Adipocyte (in vitro differentiated cells): ENCODE data around the gene CNTN5.

Experiments
- DNase-seq: peaks from one replicate; pipeline ENCODE4 v3.0.0-alpha.2; 2015; ENCODE audit warnings: low read depth
- H3K27me3 ChIP-seq: replicated peaks from 2 replicates; pipeline ENCODE4 v1.7.0; 2013; ENCODE audit warnings: mild to moderate bottlenecking, low read length, moderate library complexity; ENCODE audit not compliant: control insufficient read depth, insufficient read depth
- H3K36me3 ChIP-seq: 2 replicates; pipeline ENCODE4 v1.7.0; 2013; ENCODE audit warnings: low read length, mild to moderate bottlenecking, moderate library complexity; ENCODE audit not compliant: control insufficient read depth, insufficient read depth, severe bottlenecking
- H3K4me1 ChIP-seq: 2 replicates; pipeline ENCODE4 v1.7.0; 2013; ENCODE audit warnings: mild to moderate bottlenecking, low read length, moderate library complexity; ENCODE audit not compliant: control insufficient read depth, insufficient read depth
- H3K4me3 ChIP-seq: 2 replicates; pipeline ENCODE4 v1.7.0; 2013; ENCODE audit warnings: mild to moderate bottlenecking, low read length, moderate library complexity
- H3K9ac ChIP-seq: 2 replicates; pipeline ENCODE4 v1.7.0; 2013; ENCODE audit warnings: mild to moderate bottlenecking, low read length, moderate library complexity
- H3K9me3 ChIP-seq: 2 replicates; pipeline ENCODE4 v1.7.0; 2013; ENCODE audit warnings: mild to moderate bottlenecking, low read length, moderate library complexity; ENCODE audit not compliant: control insufficient read depth

The CNTN5 gene

DNA sequence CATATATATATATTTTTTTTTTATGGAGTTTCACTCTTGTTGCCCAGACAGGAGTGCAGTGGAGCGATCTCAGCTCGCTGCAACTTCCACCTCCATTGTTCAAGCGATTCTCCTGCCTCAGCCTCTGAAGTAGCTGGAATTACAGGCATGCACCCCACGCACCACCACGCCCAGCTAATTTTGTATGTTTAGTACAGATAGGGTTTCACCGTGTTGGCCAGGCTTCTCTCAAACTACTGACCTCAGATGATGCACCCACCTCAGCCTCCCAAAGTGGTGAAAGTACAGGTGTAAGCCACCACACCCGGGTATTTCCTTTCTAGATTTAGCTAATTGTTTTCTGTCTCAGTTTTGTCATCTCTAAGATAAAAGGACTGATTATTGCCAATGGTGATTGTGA is 821.1 kb downstream of the CNTN5 start:
- no peaks in the 10 kb centered on the region for H3K36me3 ChIP-seq
- no peak for DNase-seq
- H3K4me1 ChIP-seq, result no peaks in the 10 kb centered on the region
- H3K9ac ChIP-seq, result no peak overlapping the region
- H3K4me3 ChIP-seq, result no peak overlapping the region
- H3K9me3 ChIP-seq, result no peaks in the 10 kb centered on the region
- no peaks in the 10 kb centered on the region for H3K27me3 ChIP-seq

DNA sequence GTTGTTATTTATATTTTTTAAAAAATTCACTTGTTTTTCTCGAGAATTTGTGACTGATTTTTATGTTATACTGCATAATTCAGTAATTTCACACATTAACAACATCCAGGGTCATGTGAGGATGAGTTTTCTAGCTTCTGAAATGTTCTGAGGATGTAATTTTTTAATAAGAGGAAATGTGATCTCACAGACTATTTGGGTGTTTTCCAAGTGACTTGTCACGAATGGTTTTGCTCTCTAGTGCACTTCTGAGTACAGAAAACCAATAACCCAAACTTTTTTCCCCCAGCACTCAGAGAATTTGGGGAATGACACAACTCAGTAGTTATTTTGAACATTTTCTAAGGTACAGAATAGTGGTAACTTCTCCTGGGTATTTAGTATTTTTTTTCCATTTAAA is 845.2 kb downstream of the CNTN5 start:
- H3K27me3 ChIP-seq, result no peaks in the 10 kb centered on the region
- H3K4me3 ChIP-seq, result no peak overlapping the region
- H3K9ac ChIP-seq, result no peak overlapping the region
- no peak for DNase-seq
- no peaks in the 10 kb centered on the region for H3K36me3 ChIP-seq
- H3K4me1 ChIP-seq, result no peaks in the 10 kb centered on the region
- no peaks in the 10 kb centered on the region for H3K9me3 ChIP-seq

DNA sequence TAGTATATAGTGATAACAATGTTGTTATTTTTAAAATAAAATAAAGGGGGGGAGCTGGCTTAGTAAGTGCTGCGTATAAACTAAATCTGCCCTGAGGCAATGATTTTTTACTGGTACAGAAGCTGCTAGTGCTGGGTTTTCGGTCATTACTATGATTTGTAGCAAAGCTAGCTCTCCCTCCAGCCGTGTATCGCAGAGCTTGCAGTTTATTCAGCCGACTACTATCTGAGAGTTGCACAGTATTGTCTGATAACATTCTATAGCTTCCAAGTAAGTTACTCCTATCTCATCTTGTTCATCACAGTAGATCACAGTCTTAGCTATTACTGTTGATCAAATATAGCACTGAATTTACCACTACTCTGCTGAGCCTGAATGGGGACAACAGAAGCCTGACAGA is 860.9 kb downstream of the CNTN5 start:
- no peak for DNase-seq
- Histone ChIP-seq H3K9ac (no peak overlapping the region), H3K9me3 (no peaks in the 10 kb centered on the region), H3K4me3 (no peak overlapping the region), H3K27me3 (no peaks in the 10 kb centered on the region), H3K4me1 (no peaks in the 10 kb centered on the region), H3K36me3 (no peaks in the 10 kb centered on the region)

DNA sequence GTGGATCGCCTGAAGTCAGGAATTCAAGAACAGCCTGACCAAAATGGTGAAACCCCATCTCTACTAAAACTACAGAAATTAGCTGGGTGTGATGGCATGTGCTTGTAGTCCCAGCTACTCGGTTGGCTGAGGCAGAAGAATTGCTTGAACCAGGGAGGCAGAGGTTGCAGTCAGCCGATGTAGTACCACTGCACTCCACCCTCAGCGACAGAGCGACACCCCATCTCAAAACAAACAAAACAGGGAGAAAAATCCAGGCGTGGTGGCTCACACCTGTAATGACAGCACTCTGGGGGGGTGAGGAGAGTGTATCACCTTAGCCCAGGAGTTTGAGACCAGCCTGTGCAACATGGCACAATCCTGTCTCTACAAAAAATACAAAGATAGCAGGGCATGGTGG is 864.0 kb downstream of the CNTN5 start:
- H3K4me3 ChIP-seq, result no peak overlapping the region
- no peak for DNase-seq
- no peaks in the 10 kb centered on the region for H3K27me3 ChIP-seq
- H3K36me3 ChIP-seq, result no peaks in the 10 kb centered on the region
- H3K9me3 ChIP-seq, result no peaks in the 10 kb centered on the region
- H3K4me1 ChIP-seq, result no peaks in the 10 kb centered on the region
- H3K9ac ChIP-seq, result no peak overlapping the region

DNA sequence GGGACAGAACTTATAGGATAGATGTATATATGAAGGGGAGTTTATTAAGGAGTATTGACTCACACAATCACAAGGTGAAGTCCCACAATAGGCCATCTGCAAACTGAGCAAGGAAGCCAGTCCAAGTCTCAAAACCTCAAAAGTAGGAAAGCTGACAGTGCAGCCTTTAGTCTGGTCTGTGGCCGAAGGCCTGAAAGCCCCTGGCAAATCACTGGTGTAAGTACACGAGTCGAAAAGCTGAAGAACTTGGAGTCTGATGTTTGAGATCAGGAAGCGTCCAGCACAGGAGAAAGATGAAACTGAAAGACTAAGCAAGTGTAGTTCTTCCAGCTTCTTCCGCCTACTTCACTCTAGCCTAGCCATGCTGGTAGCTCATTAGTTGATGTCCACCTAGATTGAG is 866.7 kb downstream of the CNTN5 start:
- Histone ChIP-seq H3K4me1 (no peaks in the 10 kb centered on the region), H3K9ac (no peak overlapping the region)

DNA sequence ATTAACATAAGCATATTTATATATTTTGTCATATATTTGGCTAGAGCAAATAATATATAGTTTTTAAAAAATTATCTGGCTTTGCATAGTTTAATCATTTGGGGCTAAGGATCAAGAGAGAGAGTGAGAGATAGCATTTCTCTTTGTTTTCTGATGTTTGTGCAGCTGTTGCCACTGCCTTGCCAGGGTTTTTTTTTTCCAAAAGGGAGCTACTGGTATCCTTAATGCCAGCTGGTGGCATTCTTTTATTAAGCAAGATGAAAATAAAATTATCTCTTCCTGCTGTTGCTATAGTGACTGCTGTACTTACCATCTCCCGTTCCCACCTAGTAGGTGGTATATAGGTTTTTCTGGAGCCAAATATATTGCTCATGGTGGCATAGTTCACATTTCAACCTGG is 873.1 kb downstream of the CNTN5 start:
- Histone ChIP-seq H3K9me3 (peaks cover 21% of the 10 kb centered on the region), H3K4me3 (no peak overlapping the region), H3K4me1 (no peaks in the 10 kb centered on the region), H3K27me3 (no peaks in the 10 kb centered on the region), H3K36me3 (no peaks in the 10 kb centered on the region), H3K9ac (no peak overlapping the region)
- DNase-seq, result no peak

More for the DNA sequence above, 866.7 kb downstream of the CNTN5 start:
- no peak for DNase-seq
- H3K4me3 ChIP-seq, result no peak overlapping the region
- H3K36me3 ChIP-seq, result no peaks in the 10 kb centered on the region
- H3K9me3 ChIP-seq, result no peaks in the 10 kb centered on the region
- no peaks in the 10 kb centered on the region for H3K27me3 ChIP-seq

DNA sequence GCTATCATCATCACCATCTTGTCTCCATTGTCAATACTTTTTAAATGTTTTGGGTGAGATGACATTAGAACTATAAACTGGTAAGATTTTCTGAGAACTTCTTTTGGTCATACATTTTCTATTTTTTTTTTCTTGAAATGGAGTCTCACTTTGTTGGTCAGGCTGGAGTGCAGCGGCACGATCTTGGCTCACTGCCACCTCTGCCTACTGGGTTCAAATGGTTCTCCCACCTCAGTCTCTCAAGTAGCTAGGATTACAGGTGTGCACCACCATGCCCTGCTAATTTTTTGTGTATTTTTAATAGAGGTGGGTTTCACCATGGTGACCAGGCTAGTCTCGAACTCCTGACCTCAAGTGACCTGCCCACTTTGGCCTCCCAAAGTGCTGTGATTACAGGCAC is 880.4 kb downstream of the CNTN5 start:
- no peaks in the 10 kb centered on the region for H3K27me3 ChIP-seq
- peaks cover 35% of the 10 kb centered on the region for H3K9me3 ChIP-seq
- H3K36me3 ChIP-seq, result no peaks in the 10 kb centered on the region
- no peak for DNase-seq
- no peak overlapping the region for H3K4me3 ChIP-seq
- no peak overlapping the region for H3K9ac ChIP-seq
- no peaks in the 10 kb centered on the region for H3K4me1 ChIP-seq

DNA sequence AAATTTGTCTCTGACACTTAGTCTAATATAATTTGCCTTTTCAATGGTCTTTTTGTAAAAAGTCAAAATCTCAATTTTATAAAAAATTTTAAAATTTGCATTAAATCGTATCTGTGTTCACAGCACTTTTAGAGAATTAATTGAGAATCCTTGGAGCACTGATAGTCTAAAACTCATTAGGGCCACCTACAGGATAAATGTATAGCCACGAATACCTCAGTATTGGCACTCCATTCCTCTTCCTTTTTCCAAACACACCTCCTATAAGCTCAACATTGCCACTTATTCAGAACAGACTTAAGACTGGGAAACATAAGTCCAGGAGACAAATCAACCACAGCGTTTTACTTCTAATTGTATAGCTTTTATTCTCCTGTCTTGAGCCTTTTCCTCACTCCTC is 890.4 kb downstream of the CNTN5 start:
- Histone ChIP-seq H3K9me3 (no peaks in the 10 kb centered on the region), H3K4me1 (no peaks in the 10 kb centered on the region), H3K9ac (no peak overlapping the region), H3K4me3 (no peak overlapping the region), H3K27me3 (no peaks in the 10 kb centered on the region), H3K36me3 (no peaks in the 10 kb centered on the region)
- no peak for DNase-seq

DNA sequence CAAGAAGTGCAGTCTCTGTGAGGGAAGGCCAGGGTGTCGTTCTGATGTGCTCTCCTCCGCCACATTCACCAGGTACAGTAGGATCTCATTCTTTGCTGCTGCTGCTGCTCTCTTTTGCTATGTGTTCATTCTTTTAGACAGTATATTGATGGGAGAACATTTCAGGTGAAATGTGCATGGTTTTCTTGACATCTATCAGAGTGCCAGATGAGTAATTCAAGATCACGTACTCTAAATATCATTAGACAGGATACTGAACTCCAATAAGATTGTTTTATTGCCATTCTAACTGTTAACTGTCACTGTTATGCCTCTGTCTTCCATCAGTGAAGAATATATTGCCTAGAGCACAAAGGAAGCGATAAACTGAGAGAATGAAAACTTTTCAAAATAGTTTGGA is 895.3 kb downstream of the CNTN5 start:
- Histone ChIP-seq H3K4me1 (no peaks in the 10 kb centered on the region), H3K27me3 (no peaks in the 10 kb centered on the region), H3K9ac (no peak overlapping the region), H3K9me3 (peaks cover 18% of the 10 kb centered on the region), H3K4me3 (no peak overlapping the region), H3K36me3 (no peaks in the 10 kb centered on the region)
- no peak for DNase-seq

DNA sequence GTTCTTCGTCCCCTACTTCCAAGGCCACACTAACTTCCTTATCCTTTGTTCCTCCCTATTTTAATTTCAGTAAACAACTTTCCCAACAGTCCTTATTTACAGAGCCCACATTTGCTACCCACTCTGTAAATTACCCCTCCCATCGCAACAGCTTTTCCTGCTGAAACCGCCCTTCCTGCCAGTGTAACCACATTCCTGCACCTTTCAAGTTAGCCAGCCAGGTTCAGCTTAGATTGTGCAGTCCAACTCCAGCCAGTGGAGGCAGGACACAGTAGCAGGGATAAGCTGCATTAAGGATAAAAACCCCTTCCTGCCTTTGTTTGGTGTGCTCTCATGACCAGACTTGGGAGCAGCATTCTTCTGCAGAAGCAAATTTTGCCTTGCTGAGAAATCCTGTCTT is 898.0 kb downstream of the CNTN5 start:
- Histone ChIP-seq H3K27me3 (no peaks in the 10 kb centered on the region), H3K9me3 (peaks cover 18% of the 10 kb centered on the region), H3K36me3 (no peaks in the 10 kb centered on the region), H3K9ac (no peak overlapping the region), H3K4me1 (no peaks in the 10 kb centered on the region), H3K4me3 (no peak overlapping the region)
- DNase-seq, result no peak

DNA sequence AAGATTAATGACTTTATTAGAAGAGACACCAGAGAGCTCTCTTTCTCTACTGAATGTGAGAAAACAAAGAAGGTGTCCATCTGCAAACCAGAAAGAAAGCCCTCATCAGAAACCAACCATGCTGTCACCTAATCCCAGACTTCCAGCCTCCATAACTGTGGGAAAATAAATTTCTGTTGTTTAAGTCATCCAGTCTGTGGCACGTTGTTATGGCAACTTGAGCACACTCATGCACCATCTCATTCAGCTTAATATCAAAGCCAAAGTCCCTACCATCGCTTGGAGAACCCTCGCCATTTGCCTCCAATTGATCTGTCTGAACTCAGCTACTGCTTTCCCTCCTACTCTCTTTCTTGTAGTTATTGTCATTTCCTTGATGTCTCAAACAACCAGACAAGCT is 900.2 kb downstream of the CNTN5 start:
- Histone ChIP-seq H3K27me3 (no peaks in the 10 kb centered on the region), H3K9ac (no peak overlapping the region), H3K4me3 (no peak overlapping the region), H3K4me1 (no peaks in the 10 kb centered on the region), H3K36me3 (no peaks in the 10 kb centered on the region), H3K9me3 (peaks cover 18% of the 10 kb centered on the region)
- no peak for DNase-seq

DNA sequence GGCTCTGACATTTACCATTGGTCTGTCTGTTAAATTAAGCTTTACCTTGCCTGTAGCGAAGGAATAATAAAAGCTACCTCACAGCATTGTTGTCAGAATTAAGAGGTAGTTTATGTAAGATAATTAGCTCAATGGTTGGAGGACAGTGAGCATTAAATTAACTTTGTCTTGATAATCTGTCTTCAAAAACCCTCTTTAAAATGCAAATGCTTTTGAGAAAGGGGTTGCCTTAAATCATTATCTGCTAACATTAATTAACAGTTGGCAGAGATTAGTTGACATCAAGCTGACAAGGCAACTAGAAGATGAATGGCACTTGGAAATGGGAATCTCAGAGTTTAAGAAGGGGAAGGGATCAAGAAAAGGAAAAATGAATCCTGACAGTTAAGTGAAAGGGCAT is 905.2 kb downstream of the CNTN5 start:
- no peak for DNase-seq
- H3K27me3 ChIP-seq, result no peaks in the 10 kb centered on the region
- H3K4me1 ChIP-seq, result no peaks in the 10 kb centered on the region
- H3K9me3 ChIP-seq, result peaks cover 6% of the 10 kb centered on the region
- no peaks in the 10 kb centered on the region for H3K36me3 ChIP-seq
- H3K4me3 ChIP-seq, result no peak overlapping the region
- no peak overlapping the region for H3K9ac ChIP-seq
